H1 (cell line): ENCODE measurements around the gene NBEA. TPM values are rescaled to one million over a fixed set of nuclear protein-coding genes. Genes with fewer than 3 reads are reported as not detected.

Experiments used
- CTCF ChIA-PET: fragments of 300-600 bp; sonication (Branson Sonifier 250); formaldehyde crosslinking; loops from one replicate; lab custom pipeline; 2021; ENCODE audit not compliant: partially characterized antibody; lab: Charles Lee
- POLR2A ChIA-PET: fragments of 300-600 bp; sonication (Branson Sonifier 250); formaldehyde crosslinking; loops from one replicate; lab custom pipeline; 2021; ENCODE audit warnings: inconsistent platforms; ENCODE audit not compliant: partially characterized antibody; lab: Charles Lee
- DNase-seq, 2 experiments: peaks; one replicate each; pipeline versions ENCODE4 v3.0.0 to v3.0.0-alpha.2; 2010 to 2022; ENCODE audit warnings: low spot score in 2 of 2, low read depth in 1 of 2, mixed read lengths in 1 of 2
- FAIRE-seq: peaks from 2 replicates; lab custom pipeline; 2011; peaks lifted over from hg19 to GRCh38; lab: Jason Lieb, UNC
- H2AFZ ChIP-seq: 2 replicates; pipeline ENCODE4 v1.8.1; 2012; ENCODE audit warnings: low read length, inconsistent platforms
- H2AK5ac ChIP-seq: 2 replicates; pipeline ENCODE4 v1.6.1; 2013; ENCODE audit warnings: low read depth, low read length
- H2BK120ac ChIP-seq: replicated peaks from 2 replicates; pipeline ENCODE3; 2013; ENCODE audit warnings: low read depth, low read length, inconsistent platforms
- H2BK12ac ChIP-seq: 2 replicates; pipeline ENCODE4 v1.6.1; 2013; ENCODE audit warnings: low read depth, low read length
- H2BK15ac ChIP-seq: 2 replicates; pipeline ENCODE4 v1.6.1; 2013; ENCODE audit warnings: low read length
- H2BK20ac ChIP-seq: 2 replicates; pipeline ENCODE4 v1.6.1; 2013; ENCODE audit warnings: low read length
- H2BK5ac ChIP-seq: 2 replicates; pipeline ENCODE4 v1.6.1; 2013; ENCODE audit warnings: low read depth, low read length
- H3K14ac ChIP-seq: 2 replicates; pipeline ENCODE4 v1.6.1; 2013; ENCODE audit warnings: inconsistent platforms; ENCODE audit not compliant: insufficient read length
- H3K18ac ChIP-seq: 2 replicates; pipeline ENCODE4 v1.6.1; 2013; ENCODE audit warnings: low read length; ENCODE audit errors: extremely low read depth
- H3K23ac ChIP-seq: 2 replicates; pipeline ENCODE4 v1.6.1; 2013; ENCODE audit warnings: inconsistent platforms; ENCODE audit not compliant: insufficient read length
- H3K23me2 ChIP-seq: 2 replicates; pipeline ENCODE4 v1.6.1; 2013; ENCODE audit warnings: low read depth, low read length
- H3K27ac ChIP-seq: 2 replicates; pipeline ENCODE4 v1.6.1; 2011; ENCODE audit warnings: low read depth, low read length, inconsistent platforms
- H3K27me3 ChIP-seq, 4 experiments: replicated peaks in 1 of 4; 1 replicate in 1 of 4; 2 replicates in 3 of 4; pipeline versions ENCODE4 v1.6.1 to v1.8.1; 2011 to 2013; ENCODE audit warnings: low read length in 3 of 4, mild to moderate bottlenecking in 3 of 4, inconsistent platforms in 2 of 4, mixed read lengths in 2 of 4, moderate library complexity in 1 of 4; ENCODE audit not compliant: control insufficient read depth in 3 of 4, insufficient read depth in 3 of 4; ENCODE audit errors: extremely low read depth in 1 of 4
- H3K36me3 ChIP-seq, 4 experiments: 2 replicates each; pipeline versions ENCODE4 v1.6.1 to v1.8.1; 2011 to 2013; ENCODE audit warnings: mild to moderate bottlenecking in 4 of 4, low read length in 3 of 4, moderate library complexity in 2 of 4, control low read depth in 1 of 4, inconsistent platforms in 1 of 4; ENCODE audit not compliant: insufficient read depth in 4 of 4, control insufficient read depth in 2 of 4
- H3K4ac ChIP-seq: replicated peaks from 2 replicates; pipeline ENCODE3; 2013; ENCODE audit warnings: low read length, low read depth, mixed read lengths, inconsistent platforms; ENCODE audit not compliant: insufficient read length
- H3K4me1 ChIP-seq, 4 experiments: replicated peaks in 1 of 4; 1 replicate in 1 of 4; 2 replicates in 3 of 4; pipeline versions ENCODE4 v1.6.1 to v1.8.1; 2011 to 2013; ENCODE audit warnings: low read length in 3 of 4, inconsistent platforms in 2 of 4, mixed read lengths in 1 of 4; ENCODE audit not compliant: insufficient read depth in 4 of 4, control insufficient read depth in 3 of 4
- H3K4me2 ChIP-seq, 2 experiments: 2 replicates each; pipeline versions ENCODE4 v1.6.1 to v1.8.1; 2011 to 2013; ENCODE audit warnings: low read depth in 2 of 2, low read length in 2 of 2, control low read depth in 1 of 2, inconsistent platforms in 1 of 2, mild to moderate bottlenecking in 1 of 2; ENCODE audit not compliant: insufficient read depth in 1 of 2
- H3K4me3 ChIP-seq, 4 experiments: fragments of 200-600, 300-600 bp in 1 of 4; sonication (generic), shearing (Covaris generic), sonication (Bioruptor Twin) in 1 of 4; 2 replicates each; pipeline versions ENCODE4 v1.5.1 to v1.8.1; 2011 to 2016; ENCODE audit warnings: low read length in 4 of 4, low read depth in 3 of 4, control low read depth in 2 of 4, inconsistent platforms in 2 of 4, mild to moderate bottlenecking in 2 of 4, mixed read lengths in 1 of 4, moderate library complexity in 1 of 4; ENCODE audit not compliant: insufficient read depth in 2 of 4; ENCODE audit errors: extremely low read depth in 1 of 4
- H3K56ac ChIP-seq: replicated peaks from 2 replicates; pipeline ENCODE3; 2013; ENCODE audit warnings: low read depth, mild to moderate bottlenecking, mixed read lengths, low read length, inconsistent platforms; ENCODE audit not compliant: insufficient read length
- H3K79me1 ChIP-seq: 2 replicates; pipeline ENCODE4 v1.6.1; 2013; ENCODE audit warnings: low read depth, low read length, control low read depth
- H3K79me2 ChIP-seq, 2 experiments: 2 replicates each; pipeline versions ENCODE4 v1.6.1 to v1.8.1; 2012 to 2013; ENCODE audit warnings: low read length in 2 of 2, mild to moderate bottlenecking in 2 of 2, inconsistent platforms in 1 of 2; ENCODE audit not compliant: insufficient read depth in 2 of 2, control insufficient read depth in 1 of 2
- H3K9ac ChIP-seq, 4 experiments: replicated peaks in 1 of 4; 1 replicate in 1 of 4; 2 replicates in 3 of 4; pipeline versions ENCODE4 v1.6.1 to v1.8.1; 2011 to 2013; ENCODE audit warnings: low read depth in 3 of 4, low read length in 3 of 4, control low read depth in 2 of 4, mild to moderate bottlenecking in 2 of 4, moderate library complexity in 2 of 4, inconsistent platforms in 1 of 4; ENCODE audit errors: extremely low read depth in 1 of 4
- H3K9me3 ChIP-seq, 2 experiments: 2 replicates each; pipeline versions ENCODE4 v1.6.1 to v1.8.1; 2012 to 2013; ENCODE audit warnings: mild to moderate bottlenecking in 2 of 2, moderate library complexity in 2 of 2, control low read depth in 1 of 2, inconsistent platforms in 1 of 2, low read depth in 1 of 2, low read length in 1 of 2, mixed read lengths in 1 of 2; ENCODE audit not compliant: insufficient read depth in 2 of 2
- H4K20me1 ChIP-seq, 2 experiments: replicated peaks in 1 of 2; 2 replicates each; pipeline versions ENCODE3 to v1.8.1; 2011 to 2013; ENCODE audit warnings: inconsistent platforms in 2 of 2, low read length in 2 of 2, mild to moderate bottlenecking in 1 of 2; ENCODE audit not compliant: insufficient read depth in 2 of 2, control insufficient read depth in 1 of 2
- H4K5ac ChIP-seq: 2 replicates; pipeline ENCODE4 v1.6.1; 2013; ENCODE audit warnings: low read length, low read depth, mixed read lengths, inconsistent platforms; ENCODE audit not compliant: insufficient read length
- H4K8ac ChIP-seq: 2 replicates; pipeline ENCODE4 v1.8.0; 2013; ENCODE audit warnings: mild to moderate bottlenecking, moderate library complexity, low read length, inconsistent platforms; ENCODE audit not compliant: insufficient read depth; ENCODE audit errors: extremely low read depth
- H4K91ac ChIP-seq: replicated peaks from 2 replicates; pipeline ENCODE3; 2013; ENCODE audit warnings: low read length, mixed read lengths, inconsistent platforms; ENCODE audit not compliant: insufficient read length
- CREB1 ChIP-seq: IDR thresholded peaks from 2 replicates; pipeline ENCODE4 v1.6.1; 2012; ENCODE audit warnings: inconsistent platforms
- EP300 ChIP-seq, 2 experiments: IDR thresholded peaks; 1 replicate in 1 of 2; 2 replicates in 1 of 2; pipeline ENCODE4 v1.6.1; 2011 to 2012; ENCODE audit warnings: low read depth in 2 of 2, low read length in 2 of 2, mild to moderate bottlenecking in 2 of 2, borderline replicate concordance in 1 of 2, inconsistent platforms in 1 of 2, moderate library complexity in 1 of 2
- HDAC2 ChIP-seq, 2 experiments: fragments of 300-600 bp in 1 of 2; sonication (generic) in 1 of 2; IDR thresholded peaks; 2 replicates each; pipeline ENCODE4 v1.6.1; 2011 to 2012; ENCODE audit warnings: low read depth in 2 of 2, low read length in 2 of 2, mild to moderate bottlenecking in 2 of 2, moderate library complexity in 2 of 2, borderline replicate concordance in 1 of 2, inconsistent platforms in 1 of 2
- RFX5 ChIP-seq: IDR thresholded peaks from 2 replicates; pipeline ENCODE4 v1.6.1; 2011; ENCODE audit warnings: low read depth, low read length, improper control_type of control experiment, borderline replicate concordance
- RXRA ChIP-seq: IDR thresholded peaks from 2 replicates; pipeline ENCODE4 v1.6.1; 2011; ENCODE audit warnings: low read depth, mild to moderate bottlenecking, low read length, moderate library complexity; ENCODE audit not compliant: insufficient read depth
- TEAD4 ChIP-seq: IDR thresholded peaks from 2 replicates; pipeline ENCODE4 v1.6.1; 2012; ENCODE audit warnings: low read depth, low read length, inconsistent platforms, mixed read lengths
- WGBS, 2 experiments: shearing (Covaris generic) in 1 of 2; methylation state at CpG; one replicate each; pipeline versions ENCODE4 v1.1.6 to v1.1.7; 2013 to 2015; ENCODE audit warnings: low lambda C conversion rate in 2 of 2, mixed read lengths in 2 of 2, inconsistent platforms in 1 of 2, low coverage in 1 of 2, missing lambda C conversion rate in 1 of 2; ENCODE audit not compliant: insufficient replicate concordance in 2 of 2, insufficient coverage in 1 of 2, insufficient read length in 1 of 2; ENCODE audit errors: extremely low coverage in 1 of 2, missing lambda C conversion rate in 1 of 2; 5-methylcytosine and 5-hydroxymethylcytosine counted together
- polyA plus RNA-seq, 7 experiments: library from polyadenylated mRNA; depleted of rRNA in 3 of 7; stranded (reverse) in 5 of 7; unstranded in 2 of 7; fragments of >200 nt in 5 of 7; fragments of 200-250 nt in 2 of 7; gene quantifications; 1 replicate in 5 of 7; 2 replicates in 1 of 7; 4 replicates in 1 of 7; pipeline versions ENCODE4 v1.2.1 to v1.2.3, GENCODE V29; 2011 to 2013; ENCODE audit warnings: missing spikeins in 2 of 7, mixed read lengths in 2 of 7
- total RNA-seq: library from RNA; stranded (reverse); fragmentation: NEBNext Ultra II Directional; extraction: Animal tissue kit (Norgen Biotek cat#: 25700); gene quantifications from 2 replicates; pipeline ENCODE4 v1.2.1, GENCODE V29; 2021

The NBEA gene
- total and polyA plus RNA-seq, 2 of the 8 experiments (the other 6 are each of a cell fraction or from before 2014, with no cell fraction given), result 14.2 to 21.5 TPM

DNA sequence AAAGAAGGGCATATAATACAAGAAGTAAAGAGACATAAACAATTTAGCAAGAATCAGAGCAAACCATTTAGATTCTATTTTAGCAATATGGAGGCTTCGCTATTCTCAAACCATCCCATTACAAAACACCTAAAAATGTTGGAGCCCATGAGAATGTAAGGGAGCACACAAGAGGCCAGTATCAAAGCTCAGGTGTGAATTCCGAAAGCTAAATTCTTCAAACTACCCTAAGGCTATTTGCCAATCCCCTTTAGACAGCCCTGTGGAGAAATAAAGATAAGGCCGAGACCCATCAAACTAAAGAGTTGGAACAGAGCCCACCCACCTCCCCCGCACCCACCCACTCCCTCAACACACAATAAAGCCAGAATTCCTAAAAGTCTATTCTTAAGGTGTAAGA lies 745.3 kb downstream of the NBEA start:
- H3K36me3 ChIP-seq, result no peaks in the 10 kb centered on the region
- H3K23ac ChIP-seq, result no peak overlapping the region
- no peak overlapping the region for H2BK20ac ChIP-seq
- WGBS, 2 experiments, result 96% methylated on average over 4 of the region's 4 CpGs; no CpG with 5 or more reads in 1 of the 2 experiments
- H3K9ac ChIP-seq, result no peak overlapping the region
- H2BK12ac ChIP-seq, result no peak overlapping the region
- no peaks in the 10 kb centered on the region for H3K23me2 ChIP-seq
- no peaks in the 10 kb centered on the region for H3K27me3 ChIP-seq
- H3K79me1 ChIP-seq, result no peaks in the 10 kb centered on the region
- H3K79me2 ChIP-seq, result no peaks in the 10 kb centered on the region
- ChIA-PET POLR2A (no interaction called here), CTCF (interaction anchor here (1.2 kb wide), 1 partner anchor 17 kb away, joined by 3 read pairs; no protein-coding TSS in a partner anchor)
- no peak overlapping the region for H2BK15ac ChIP-seq
- no peak overlapping the region for H2BK120ac ChIP-seq
- no peak overlapping the region for H3K4me2 ChIP-seq
- H3K4ac ChIP-seq, result no peak overlapping the region
- H3K18ac ChIP-seq, result no peak overlapping the region
- no peak overlapping the region for H2BK5ac ChIP-seq
- no peak overlapping the region for H4K5ac ChIP-seq
- H3K9me3 ChIP-seq, result no peaks in the 10 kb centered on the region
- H3K14ac ChIP-seq, result no peak overlapping the region
- H3K27ac ChIP-seq, result no peak overlapping the region
- TF ChIP-seq TEAD4 (no peak), RFX5 (no peak), HDAC2 (IDR thresholded peaks at IDR 0.05; ENCODE audit: borderline replicate concordance in 1 of 2, low read depth in 2 of 2, low read length in 2 of 2) (no peak), CREB1 (no peak), RXRA (no peak), EP300 (IDR thresholded peaks at IDR 0.05; ENCODE audit: borderline replicate concordance in 1 of 2, low read depth in 2 of 2, low read length in 2 of 2) (no peak)
- H3K4me1 ChIP-seq, result no peaks in the 10 kb centered on the region
- H4K8ac ChIP-seq, result no peak overlapping the region
- no peak overlapping the region for H3K4me3 ChIP-seq
- no peak overlapping the region for H4K91ac ChIP-seq
- H2AFZ ChIP-seq, result no peak overlapping the region
- DNase-seq (no peak), FAIRE-seq (no peak)
- no peak overlapping the region for H3K56ac ChIP-seq
- no peaks in the 10 kb centered on the region for H4K20me1 ChIP-seq
- H2AK5ac ChIP-seq, result no peak overlapping the region
